Stimulated activated CD8-positive, alpha-beta memory T cell treated with anti-CD3 and anti-CD28 coated beads, Interleukin-7, amount 100 ng/mL, for 24 hours (primary cell): ENCODE measurements around the gene TMEM134.
"Not testable (repeated sequence)": the region's sequence is repeated elsewhere in the genome, so short reads cannot be mapped to it uniquely, and the experiment has no call there.

Experiments
- DNase-seq: peaks from one replicate; pipeline ENCODE4 v3.0.0-alpha.2; 2020; ENCODE audit warnings: low read depth

The TMEM134 gene, protein sequence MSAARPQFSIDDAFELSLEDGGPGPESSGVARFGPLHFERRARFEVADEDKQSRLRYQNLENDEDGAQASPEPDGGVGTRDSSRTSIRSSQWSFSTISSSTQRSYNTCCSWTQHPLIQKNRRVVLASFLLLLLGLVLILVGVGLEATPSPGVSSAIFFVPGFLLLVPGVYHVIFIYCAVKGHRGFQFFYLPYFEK

DNA sequence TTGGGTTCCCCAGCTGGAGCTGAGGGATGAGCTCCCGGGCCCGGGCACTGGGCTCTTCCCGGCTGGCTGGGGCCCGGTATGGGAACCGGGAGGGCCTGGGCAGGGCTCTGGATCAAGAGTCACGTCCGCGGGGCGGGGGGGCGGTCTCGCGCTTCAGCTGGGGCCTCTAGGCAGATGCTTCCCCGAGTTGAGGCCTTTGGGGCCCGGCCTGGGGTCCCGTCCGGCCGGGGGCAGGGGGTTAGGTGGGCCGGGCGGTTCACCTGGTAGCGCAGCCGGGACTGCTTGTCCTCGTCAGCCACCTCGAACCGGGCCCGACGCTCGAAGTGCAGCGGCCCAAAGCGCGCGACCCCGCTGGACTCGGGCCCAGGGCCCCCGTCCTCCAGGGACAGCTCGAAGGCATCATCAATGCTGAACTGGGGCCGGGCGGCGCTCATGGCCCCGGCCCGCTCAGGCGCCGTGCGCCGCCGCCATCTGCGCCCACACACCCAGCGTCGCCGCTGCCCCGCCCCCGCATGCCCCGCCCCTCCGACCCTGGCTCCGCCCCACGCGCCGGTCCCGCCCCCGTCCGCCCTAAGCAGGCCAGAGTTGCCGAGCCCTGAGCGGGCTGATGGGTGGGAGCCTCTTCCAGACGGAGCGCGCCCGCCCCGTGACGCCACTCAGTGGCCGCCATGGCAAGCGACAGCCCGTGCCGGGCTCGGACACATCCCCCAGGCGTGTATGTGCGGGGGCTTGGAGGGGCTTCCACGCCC lies at the start of gene TMEM134:
Gene TMEM134, minus strand, starts transcription at position 493 of the 749 bp plus-strand sequence. Its CDS starts 59 bp downstream, at position 434.
- DNase-seq, result peak; percentile 75

DNA sequence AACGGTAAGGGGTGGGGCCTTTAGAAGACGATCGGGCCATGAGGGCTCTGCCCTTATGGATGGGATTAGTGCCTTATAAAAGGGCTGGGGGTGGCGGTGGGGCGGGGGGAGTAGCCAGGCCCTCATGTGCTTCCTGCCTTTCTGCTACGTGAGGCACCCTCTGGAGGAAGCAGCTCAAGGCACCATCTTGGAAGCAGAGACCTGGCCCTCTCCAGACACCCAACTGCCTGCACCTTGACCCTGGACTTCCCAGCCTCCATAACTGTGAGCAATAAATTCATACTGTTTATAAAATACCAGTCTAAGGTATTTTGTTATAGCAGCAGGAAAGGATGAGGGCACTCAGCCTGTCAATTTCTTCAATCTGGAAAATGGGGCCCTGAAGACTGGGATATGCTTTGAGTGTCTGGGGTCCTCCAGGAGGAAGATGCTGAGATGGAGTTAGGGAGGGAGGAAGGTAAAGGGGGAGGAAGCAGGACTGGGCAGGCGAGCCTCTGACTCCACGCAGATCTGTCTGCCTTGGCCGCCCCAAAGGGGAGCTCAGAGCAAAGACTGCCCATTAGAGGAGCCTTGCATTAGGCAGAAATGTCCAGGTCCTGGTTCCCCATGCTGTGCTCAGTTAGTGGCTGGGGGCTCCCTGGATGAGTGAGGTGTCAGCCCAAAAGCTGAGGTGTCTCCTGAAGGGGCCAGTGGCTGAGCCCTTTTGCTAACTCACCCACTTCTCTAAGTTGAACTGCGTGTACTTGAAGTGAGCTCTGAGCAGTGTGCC lies 48.9 kb upstream of the TMEM134 start:
- DNase-seq, result no peak

DNA sequence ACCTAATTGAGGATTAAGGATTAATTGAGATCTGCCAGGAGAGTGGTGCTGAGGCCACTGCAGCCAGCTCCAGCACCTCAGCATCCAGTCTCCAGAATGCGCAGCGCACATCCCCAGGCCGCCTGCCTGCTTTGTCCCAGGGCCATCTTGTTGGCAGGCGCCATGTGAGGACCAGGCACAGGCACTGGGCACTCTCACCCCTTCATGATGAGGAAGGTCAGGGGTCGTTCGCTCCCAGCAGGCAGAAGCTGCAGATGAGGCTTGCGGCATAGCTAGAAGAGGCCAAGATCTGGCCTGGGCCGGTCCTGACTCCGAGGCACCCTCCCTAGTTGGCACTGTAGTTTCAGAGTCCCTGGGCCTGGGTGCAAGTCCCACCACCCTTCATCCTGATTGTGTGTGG lies 47.8 kb upstream of the TMEM134 start:
- no peak for DNase-seq

DNA sequence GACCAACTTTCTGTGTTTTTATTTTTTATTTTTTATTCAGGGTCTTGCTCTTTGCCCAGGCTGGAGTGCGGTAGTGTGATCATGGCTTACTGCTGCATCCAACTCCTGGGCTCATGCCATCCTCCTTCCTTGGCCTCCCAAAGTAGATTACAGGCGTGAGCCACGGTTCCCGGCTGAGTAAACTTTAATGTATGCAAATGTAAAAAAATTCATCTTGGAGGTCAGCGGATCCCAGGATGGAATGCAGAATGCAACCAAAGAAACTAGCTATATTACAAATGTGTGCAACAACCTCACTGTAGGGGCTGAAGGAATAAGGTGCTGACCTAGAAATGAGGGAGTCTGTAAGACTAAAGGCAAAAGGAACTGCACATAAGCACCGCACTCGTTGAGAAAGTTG lies 45.1 kb upstream of the TMEM134 start:
- no peak for DNase-seq

DNA sequence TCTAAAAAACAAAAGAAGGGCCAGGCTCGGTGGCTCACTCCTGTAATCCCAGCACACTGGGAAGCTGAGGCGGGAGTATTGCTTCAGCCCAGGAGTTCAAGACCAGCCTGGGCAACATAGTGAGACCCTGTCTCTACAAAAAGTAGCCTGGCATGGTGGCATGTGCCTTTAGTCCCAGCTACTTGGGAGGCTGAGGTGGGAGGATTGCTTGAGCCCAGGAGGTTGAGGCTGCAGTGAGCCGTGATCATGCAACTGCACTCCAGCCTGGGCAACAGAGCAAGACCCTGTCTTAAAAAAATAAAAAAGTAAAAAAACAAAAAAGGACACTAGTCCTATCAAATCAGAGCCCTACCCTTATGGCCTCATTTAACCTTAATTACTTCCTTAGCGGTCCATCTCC lies 42.5 kb upstream of the TMEM134 start:
- DNase-seq, result not testable (repeated sequence)

DNA sequence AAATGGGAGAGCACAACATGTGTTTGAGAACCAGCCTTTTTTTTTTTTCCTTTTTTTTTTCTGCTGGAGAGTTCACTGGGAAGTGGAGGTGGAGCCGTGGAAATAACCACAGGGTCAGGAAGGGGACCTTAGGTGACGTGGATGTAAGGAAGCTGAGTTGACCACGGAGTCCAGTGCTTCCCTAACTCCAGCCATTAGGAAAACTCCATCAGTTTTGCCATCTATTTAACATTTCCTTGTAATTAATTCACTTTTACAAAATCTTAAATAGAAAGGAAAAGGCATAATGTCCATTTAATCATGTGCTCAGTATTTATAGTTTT lies 40.9 kb upstream of the TMEM134 start:
- DNase-seq, result no peak

DNA sequence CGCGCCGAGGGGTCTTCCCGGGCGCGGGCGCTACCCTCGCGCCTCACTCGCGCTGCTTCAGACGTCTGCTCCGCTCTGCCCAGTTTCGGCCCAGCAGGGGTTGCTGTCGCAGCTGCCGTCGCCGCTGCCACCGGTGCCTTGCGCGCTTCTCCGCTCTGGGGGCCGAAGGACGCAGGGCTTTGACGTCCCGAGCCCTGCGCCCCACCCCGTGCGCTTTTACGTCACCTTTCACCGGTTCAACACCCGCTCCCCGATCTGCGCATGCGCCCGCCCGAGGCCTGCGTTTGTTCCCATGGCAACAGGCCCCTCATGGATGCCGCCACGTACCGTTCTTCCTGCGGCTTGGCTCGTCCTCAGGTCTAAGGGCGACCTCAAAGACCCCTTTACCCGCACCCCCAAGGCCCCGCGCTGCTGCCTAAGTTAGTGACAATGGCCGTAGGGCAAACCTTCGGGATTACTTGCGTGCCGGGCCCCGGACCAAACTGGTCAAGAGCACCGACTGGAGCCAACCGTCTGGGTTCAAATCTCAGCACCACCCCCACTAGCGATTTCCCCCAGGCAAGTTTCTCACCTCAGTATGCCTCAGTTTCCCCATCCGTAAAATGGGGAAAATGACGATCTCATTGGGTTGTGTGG lies 39.6 kb upstream of the TMEM134 start:
- peak; percentile 99 for DNase-seq

DNA sequence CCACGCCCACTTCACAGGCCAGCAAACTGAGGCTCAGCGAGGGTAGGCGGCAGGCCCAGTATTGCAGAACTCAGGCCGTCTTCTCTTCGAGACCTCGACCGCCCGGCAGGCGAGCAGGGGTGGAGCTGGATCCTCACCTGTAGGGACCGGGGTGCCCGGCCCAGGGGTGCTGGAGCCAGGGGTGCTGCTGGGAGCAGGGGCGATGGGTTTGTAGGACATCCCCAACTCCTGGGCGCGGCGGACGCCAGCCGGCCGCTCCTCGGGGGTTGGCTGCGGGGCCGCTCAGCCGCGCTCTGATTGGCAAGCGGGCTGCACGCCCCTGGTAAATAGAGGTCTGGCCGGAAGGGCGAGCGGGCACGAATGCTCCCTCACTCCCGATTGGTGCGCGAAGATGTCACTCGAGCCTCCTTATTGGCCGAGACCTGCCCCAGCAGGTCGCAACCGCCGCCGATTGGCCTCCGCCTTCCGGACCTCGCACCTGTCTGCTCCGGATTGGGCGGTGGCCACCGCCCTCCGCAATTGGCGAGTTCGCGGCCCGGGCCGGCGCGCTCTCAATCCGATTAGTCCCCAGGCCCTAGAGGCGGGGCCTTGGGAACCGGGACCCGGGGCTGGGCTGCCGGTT lies 38.9 kb upstream of the TMEM134 start, which contains the start of gene CDK2AP2:
Gene CDK2AP2, minus strand, starts transcription at position 299 of the 622 bp plus-strand sequence. Its CDS starts 80 bp downstream, at position 219.
- peak; percentile 96 for DNase-seq

DNA sequence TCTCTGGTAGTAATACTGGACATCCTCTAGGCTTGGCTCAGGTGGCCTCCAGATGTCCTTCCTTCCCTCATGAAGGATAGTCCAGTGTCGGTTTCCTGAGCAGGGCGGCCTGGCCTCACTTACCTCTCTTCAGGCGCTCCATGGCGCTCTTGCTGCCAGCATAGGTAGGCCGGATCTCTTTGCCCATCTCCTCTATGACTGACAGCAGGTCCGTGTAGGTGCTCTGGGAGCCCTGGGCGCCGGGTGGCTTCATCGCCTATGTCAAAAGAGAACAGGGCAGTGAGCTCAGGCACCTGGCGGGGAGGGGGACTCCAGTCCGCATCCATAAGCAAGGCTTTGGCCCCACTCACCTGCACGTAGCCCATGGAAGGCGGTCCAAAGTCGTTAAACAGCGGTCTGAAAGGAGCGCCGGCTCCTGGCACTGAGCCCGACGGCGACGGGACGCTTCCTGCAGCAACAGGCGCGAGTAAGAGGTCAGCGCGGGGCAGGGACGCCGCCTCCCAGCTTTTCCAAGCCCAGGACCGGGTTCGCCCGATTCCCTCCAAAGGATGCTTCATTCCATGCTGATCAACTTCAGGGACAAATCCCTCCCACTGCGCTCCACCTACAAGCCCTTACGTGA lies 38.3 kb upstream of the TMEM134 start:
- DNase-seq, result no peak

DNA sequence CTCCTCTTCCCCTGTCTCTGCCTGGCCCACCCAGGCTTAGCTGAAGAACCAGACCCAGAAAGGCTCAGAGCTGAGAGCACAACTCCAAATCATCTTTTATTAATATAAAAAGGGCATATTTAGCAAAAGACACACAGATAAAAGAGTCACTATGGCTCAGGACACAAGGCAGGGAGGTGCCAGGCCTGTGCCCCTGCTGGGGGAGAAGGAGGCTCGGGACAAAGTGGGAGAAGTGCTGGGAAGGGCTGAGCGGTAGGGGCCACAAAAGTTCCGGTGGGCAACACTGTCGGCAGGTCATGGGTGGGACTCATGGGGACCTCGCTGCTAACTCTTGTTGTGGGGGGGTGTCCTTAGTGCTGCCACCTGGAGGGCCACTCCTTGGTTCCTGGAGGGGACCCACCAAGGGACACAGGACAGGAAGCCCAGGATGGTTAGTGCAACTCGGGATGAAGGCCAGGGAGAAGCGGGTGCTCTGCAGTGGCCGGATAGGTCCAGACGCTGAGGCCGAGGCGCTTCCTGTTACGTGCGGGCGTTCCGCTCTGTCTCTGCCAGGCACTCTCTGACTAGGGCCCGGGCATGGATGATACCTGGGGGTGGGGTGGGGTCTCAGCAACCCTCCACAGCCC lies 37.5 kb upstream of the TMEM134 start:
- no peak for DNase-seq

DNA sequence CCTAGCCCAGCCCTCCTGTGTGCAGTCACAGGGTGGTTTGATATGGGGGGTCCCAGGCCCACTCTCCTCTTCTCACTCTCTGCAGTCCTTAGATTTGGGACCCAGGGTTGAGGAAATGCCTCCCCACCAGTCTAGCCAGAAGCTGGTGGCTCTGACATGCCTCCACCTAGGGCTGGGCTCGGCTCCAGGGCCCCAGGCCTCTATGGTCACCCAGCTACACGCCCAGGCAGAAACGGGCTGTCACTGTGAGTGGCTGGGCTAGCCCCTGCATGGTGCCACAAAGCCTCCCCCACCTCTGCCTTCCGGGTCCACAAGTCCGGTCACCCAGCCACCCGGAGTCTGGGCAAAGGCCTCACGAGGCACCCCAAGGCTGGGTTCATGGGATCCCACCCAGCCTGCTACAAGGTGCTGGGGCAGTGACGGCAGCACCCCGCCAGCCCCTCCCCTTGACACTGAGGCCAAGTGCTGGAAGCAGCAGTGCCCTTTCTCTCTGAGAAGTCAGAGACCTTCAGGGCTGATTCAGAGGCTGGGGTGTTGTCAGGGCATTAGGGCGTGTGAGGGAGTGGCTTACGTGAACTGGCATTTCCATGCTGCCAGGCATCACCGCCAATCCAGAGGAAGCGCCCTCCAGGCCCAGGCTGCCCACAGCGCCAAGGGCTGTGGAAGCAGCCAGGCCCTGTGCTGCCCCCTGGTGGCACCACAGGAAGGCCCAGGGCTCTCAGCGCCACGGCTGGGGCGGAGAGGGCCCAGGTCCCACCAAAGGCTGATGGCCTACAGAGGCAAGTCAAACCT lies 36.8 kb upstream of the TMEM134 start:
- peak; percentile 77 for DNase-seq

DNA sequence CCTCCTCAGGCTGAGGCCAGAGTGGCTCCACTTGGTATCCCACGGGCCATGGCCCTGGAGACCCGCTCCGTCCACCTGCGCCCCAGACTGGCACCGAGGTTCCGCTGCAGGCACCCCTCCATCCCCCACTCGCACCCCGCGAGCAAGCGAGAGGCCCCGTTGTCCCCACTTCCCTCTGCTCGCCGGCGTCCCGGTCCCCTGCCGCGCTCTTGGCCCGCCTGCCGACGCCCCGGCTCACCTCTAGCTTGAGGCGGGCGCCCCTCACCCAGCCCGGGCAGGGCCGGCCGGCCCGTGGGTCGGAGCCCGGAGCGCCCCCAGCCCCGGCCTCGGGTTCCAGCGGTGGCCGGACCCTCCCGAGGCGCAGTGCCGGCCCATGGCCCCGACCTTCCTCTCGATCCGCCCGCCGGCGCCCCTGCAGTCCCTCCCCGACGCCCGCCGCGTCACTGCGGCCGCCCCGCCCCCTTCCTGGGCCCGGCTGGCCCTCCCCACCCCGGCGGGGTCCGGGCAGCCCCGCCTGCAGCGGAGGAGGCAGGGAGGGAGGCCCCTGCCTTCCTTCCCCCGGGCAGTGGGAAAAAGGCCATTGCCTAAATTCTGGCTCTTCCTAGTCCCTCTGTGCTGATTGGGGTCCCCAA lies 36.0 kb upstream of the TMEM134 start, which contains the start of gene PITPNM1:
Gene PITPNM1, minus strand, starts transcription at position 414 of the 632 bp plus-strand sequence. CDS start 1,183 bp downstream, outside the sequence.
- DNase-seq, result peak; percentile 42

DNA sequence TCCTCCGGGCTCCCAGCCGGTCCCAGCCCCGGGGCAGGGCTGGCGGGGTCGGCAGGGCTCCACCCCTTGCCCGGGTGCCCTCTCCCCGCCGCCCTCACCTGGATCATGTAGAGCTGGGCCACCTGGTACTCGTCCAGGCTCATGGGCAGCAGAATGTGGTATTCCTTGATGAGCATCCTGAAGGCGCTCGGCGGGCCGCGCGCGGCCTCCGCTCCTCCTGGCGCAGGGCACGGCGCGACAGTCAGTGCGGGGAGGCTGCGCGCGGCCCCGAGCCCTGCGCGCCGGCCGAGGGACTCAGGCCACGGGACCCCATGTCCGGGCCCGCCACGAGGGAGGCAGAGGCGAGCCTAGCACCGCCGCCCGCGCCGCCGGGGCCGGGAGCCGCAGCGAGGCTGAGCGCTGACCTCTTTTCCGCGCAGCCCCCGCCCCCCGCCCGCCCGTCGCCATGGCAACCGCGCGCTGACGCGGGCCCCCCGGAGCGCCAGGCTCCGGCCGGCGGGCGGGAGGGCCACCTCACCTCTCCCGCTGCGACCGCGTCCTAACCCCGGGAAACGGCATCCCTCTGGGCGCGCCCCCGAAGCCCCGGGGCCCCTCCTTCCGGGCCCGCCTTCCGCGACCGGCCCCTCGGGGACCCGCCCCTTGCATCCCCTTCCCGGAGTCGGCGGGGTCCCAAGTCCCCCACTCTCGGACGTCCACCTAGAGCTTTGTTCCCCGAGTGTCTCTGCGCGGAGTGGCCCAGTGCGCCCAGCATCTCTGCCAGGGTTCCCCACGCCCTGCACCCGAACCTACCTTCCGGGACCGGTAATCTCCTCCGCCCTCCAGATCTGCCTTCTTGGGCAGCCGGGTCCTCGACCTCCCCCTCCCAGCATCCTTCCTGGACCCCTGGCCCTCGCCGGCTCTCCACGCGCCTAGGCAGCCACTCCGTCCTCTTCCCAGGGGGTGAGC lies 35.2 kb upstream of the TMEM134 start:
- DNase-seq, result no peak

DNA sequence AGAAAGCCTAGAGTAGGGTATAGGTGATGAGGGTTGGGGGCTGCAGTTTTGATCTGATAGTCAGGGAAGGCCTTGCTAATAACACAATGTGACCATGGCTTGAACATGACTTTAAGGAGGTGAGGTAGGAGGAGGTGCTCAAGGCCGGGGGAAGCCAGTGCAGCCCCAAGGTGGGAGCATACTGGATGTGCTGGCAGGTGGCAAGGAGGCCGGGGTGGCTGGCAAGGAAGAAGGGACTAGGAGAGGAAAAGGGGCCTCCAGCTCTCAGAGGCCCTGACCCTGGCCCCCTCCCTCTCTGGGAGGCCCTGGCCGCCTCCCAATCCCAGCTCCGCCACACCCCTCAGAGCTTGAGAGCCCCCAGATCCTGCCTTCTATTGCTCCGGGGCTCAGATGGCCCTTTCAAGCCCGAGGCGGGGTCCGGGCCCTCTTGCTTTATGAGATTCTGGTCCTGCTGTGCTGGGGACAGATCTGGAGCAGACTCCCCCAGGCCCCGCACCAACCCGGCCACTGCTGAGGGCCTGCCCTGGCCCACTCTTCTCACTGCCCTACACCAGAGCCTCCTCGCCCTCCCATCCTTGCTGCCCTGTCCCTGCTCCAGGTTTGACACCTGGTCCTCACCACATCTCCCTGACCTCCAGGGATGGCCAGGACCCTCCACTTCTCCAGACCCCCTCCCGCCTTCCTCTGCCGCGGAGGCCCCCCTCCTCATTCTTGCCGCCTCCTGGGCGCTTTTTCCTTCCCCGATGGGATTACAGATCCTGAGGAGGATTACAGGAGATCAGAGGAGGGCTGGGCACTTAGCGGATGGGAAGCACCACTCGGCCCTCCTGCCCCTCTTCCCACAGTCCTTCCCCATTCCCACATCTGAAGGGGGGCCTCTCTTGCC lies 34.3 kb upstream of the TMEM134 start:
- DNase-seq, result no peak

DNA sequence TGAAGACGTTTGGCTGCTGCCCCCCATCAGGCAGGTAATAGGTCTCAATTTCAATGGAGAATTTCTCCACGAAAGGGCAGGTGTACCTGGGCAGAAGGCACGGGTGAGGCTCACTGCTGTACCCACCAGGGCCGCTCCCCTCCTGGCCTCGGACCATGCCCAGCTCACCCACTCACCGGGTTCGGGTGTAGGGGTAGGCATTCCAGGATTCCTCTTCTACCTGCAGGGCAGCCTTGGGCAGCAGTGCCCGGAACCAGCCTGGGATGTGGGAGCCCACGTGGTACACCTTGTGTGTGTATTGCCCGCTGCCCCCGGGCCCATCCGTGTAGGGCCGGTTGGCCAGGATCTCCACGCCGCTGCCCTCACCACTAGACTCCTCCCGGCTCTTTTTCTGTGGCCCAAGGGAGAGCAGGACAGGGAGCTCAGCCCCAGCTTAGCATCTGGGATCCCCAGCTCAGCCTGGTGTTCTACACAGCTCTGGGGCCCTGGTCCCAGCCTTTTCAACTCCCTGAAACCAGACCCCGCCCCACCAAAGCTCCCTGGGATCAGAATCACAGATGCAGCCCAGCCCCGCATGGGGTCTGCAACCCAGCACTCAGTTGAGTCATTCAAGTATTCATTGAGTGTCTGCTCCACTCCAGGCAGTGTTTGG lies 33.4 kb upstream of the TMEM134 start:
- DNase-seq, result no peak

DNA sequence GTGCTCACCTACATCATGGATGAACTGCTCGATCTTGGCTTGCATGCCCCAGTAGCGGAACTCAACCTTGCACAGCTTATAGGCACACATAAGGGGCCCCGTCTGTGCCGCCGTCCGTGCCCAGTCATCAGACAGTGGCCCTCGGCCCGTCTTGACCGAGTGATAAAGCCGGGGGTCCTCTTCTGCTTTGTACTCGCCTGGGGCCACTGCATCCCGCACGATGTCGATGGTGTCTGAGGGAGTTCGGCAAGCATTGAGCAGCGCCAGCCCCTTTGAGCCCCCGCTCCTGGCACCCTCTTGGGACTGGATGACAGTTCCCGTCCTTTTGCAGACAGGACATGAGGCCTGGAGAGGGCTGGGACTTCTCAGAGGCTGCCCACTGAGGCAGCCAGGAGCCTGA lies 32.8 kb upstream of the TMEM134 start:
- DNase-seq, result no peak
